SU-DHL-6 (cell line): Measurements from ENCODE around the gene ADAMTS17.

Experiments used
- CTCF ChIP-seq: fragments of 200-600 bp; sonication (generic); IDR thresholded peaks from one replicate; pipeline ENCODE4 v1.5.1; 2017; ENCODE audit warnings: antibody characterized with exemption, mild to moderate bottlenecking, low read length, moderate library complexity; ENCODE audit not compliant: insufficient read depth, poor library complexity, severe bottlenecking
- EZH2phosphoT487 ChIP-seq: fragments of 200-600 bp; sonication (generic), shearing (Covaris generic); conservative IDR thresholded peaks from 2 replicates; pipeline ENCODE4 v1.6.1; 2018; ENCODE audit warnings: mild to moderate bottlenecking, antibody characterized with exemption, low read length, moderate library complexity, mixed read lengths

DNA sequence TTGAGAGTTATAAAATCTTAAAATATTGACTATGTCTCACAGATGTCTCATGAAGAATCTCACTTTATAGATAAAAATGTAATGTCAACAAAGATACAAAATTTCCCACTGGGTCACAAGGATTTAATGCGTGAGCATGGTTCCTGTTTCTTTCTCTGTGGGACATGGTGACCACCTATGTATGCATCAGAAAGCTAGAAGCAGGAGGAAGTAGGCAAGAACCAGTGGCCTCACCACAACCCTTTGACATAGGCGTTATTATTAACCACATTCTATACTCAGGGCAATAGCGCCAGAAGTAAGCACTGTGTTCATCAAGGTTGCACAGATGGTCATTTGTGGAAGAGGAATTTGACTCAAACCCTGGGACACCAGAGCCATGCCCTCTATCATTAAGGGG, 11.7 kb upstream of the ADAMTS17 start:
- TF ChIP-seq CTCF (no peak), EZH2phosphoT487 (no peak)
